ENCODE results near the gene CRBN. TPM values are rescaled to one million over a fixed set of nuclear protein-coding genes. Genes with fewer than 3 reads are reported as not detected.
A peak's percentile ranks its signal among the peaks of the same experiment; 100 is the strongest.

CRBN gene
- total and polyA plus RNA-seq, 8 donors, result 16.4 to 864 (median 62.6) TPM

- Histone ChIP-seq H3K27me3 (no peaks in the 10 kb centered on the region), H3K9me3 (no peaks in the 10 kb centered on the region), H3K4me3 (no peak overlapping the region), H3K27ac (no peak overlapping the region), H3K36me3 (no peaks in the 10 kb centered on the region), H3K4me1 (no peaks in the 10 kb centered on the region)
- DNase-seq, result peak; percentile 41 to 89
- intact Hi-C loops (cut with DNase I; ENCODE audit: low total_unique reads), result loop anchor here (5.0 kb wide), 1 partner anchor 1092 kb away; no protein-coding TSS in a partner anchor
- WGBS, 5 donors, result 20 to 29% (median 22%) methylated on average over 7 of the region's 7 CpGs
- TF ChIP-seq POLR2AphosphoS5 (IDR thresholded peaks at IDR 0.05) (no peak), CTCF (IDR thresholded peaks at IDR 0.05) (peak in 5 of 7 experiments; percentile 39 to 78 (median 64)), POLR2A (IDR thresholded peaks at IDR 0.05) (no peak), EP300 (IDR thresholded peaks at IDR 0.05) (no peak)
These were observed 21.2 kb upstream of the CRBN start for GRCh38 chr3:3200632-3201212.

- DNase-seq, result no peak
- intact Hi-C loops (cut with DNase I; ENCODE audit: low total_unique reads), result no loop called here
- H3K4me3 ChIP-seq, result no peak overlapping the region
- no peaks in the 10 kb centered on the region for H3K27me3 ChIP-seq
- TF ChIP-seq EP300 (IDR thresholded peaks at IDR 0.05), result no peak
- TF ChIP-seq POLR2AphosphoS5 (IDR thresholded peaks at IDR 0.05), result no peak
- no peak for TF ChIP-seq POLR2A (IDR thresholded peaks at IDR 0.05)
- no peaks in the 10 kb centered on the region for H3K4me1 ChIP-seq
- H3K27ac ChIP-seq, result no peak overlapping the region
- no peaks in the 10 kb centered on the region for H3K9me3 ChIP-seq
- 37 to 44% (median 44%) methylated on average over 2 of the region's 2 CpGs for WGBS, 5 donors
- H3K36me3 ChIP-seq, result no peaks in the 10 kb centered on the region
These were observed 19.8 kb upstream of the CRBN start for GRCh38 chr3:3199306-3199705.

DNA sequence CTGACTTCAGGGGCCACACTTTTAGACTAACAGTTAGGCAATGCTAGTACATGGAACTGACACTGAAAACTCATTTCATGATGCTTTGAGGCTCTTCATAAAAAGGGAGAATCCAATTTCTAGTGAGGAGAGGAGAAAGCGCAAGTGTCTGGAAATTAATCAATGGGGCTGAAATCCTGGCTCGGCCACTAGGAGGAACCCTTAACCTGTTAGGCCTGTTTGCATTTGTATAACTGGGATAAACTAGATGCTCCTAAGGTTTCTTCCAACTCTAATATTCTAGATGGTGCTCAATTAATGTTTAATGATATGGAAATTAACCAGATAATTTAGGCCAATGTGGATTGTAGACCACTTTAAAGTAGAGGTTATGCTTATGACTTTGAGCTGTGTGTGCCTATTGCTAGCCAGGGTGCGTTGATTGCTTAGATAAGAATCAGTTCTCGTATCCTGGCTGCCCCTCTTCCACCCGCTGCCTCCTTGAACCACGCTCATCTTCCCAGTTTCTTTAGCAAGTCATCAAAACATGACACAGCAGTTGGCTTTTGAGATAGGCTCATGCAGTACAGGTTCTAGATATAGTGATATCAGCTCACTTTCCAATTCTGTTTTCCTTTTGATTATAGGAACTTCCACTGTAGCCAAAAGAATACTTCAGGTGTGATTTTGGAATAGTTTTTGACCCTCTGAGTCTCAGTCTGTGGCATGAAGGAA, 16.8 kb upstream of the CRBN start:
- Histone ChIP-seq H3K9me3 (no peaks in the 10 kb centered on the region), H3K27ac (no peak overlapping the region), H3K36me3 (no peaks in the 10 kb centered on the region), H3K4me3 (no peak overlapping the region), H3K27me3 (no peaks in the 10 kb centered on the region), H3K4me1 (peaks cover 4 to 12% (median 7%) of the 10 kb centered on the region in 4 donors)
- 40 to 53% (median 47%) methylated on average over 6 of the region's 6 CpGs for WGBS, 5 donors
- TF ChIP-seq POLR2A (IDR thresholded peaks at IDR 0.05) (no peak), POLR2AphosphoS5 (IDR thresholded peaks at IDR 0.05) (no peak), CTCF (IDR thresholded peaks at IDR 0.05) (peak in 3 of 7 experiments; percentile 12 to 36 (median 22)), EP300 (IDR thresholded peaks at IDR 0.05) (no peak)
- intact Hi-C loops (cut with DNase I; ENCODE audit: low total_unique reads), result no loop called here
- peak in 1 of 2 donors; percentile 49 for DNase-seq

DNA sequence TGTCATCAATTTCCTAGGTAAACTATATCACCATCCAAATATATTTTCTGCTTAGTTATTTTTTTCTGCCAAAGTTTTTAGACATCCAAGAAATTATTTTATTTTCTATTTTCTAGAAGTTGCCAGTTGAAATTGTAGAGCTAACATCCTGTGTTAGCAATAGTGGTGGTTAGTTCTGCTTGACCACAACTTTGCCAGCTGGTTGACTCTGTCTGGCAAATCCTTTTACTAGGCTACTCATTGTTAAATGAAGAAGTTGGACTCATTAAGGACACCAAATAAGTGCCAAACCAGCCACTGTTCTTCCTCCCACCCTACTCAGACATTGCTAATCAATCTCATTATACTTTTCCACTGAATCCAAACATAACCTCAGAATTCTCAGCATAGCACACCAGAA, 15.4 kb upstream of the CRBN start:
- intact Hi-C loops (cut with DNase I; ENCODE audit: low total_unique reads), result no loop called here
- H3K4me3 ChIP-seq, result no peak overlapping the region
- peaks cover 4 to 12% (median 7%) of the 10 kb centered on the region in 4 donors for H3K4me1 ChIP-seq
- no peak for DNase-seq
- no peaks in the 10 kb centered on the region for H3K9me3 ChIP-seq
- no peaks in the 10 kb centered on the region for H3K36me3 ChIP-seq
- no peaks in the 10 kb centered on the region for H3K27me3 ChIP-seq
- no peak overlapping the region for H3K27ac ChIP-seq
- TF ChIP-seq CTCF (IDR thresholded peaks at IDR 0.05) (no peak), EP300 (IDR thresholded peaks at IDR 0.05) (no peak), POLR2AphosphoS5 (IDR thresholded peaks at IDR 0.05) (no peak), POLR2A (IDR thresholded peaks at IDR 0.05) (no peak)

GRCh38 chr3:3192286-3192675, 12.8 kb upstream of the CRBN start:
- Histone ChIP-seq H3K9me3 (no peaks in the 10 kb centered on the region), H3K27ac (no peak overlapping the region), H3K4me3 (no peak overlapping the region), H3K4me1 (peaks cover 4 to 12% (median 7%) of the 10 kb centered on the region in 4 donors), H3K36me3 (no peaks in the 10 kb centered on the region), H3K27me3 (no peaks in the 10 kb centered on the region)
- no peak for TF ChIP-seq CTCF (IDR thresholded peaks at IDR 0.05)
- no peak for TF ChIP-seq EP300 (IDR thresholded peaks at IDR 0.05)
- TF ChIP-seq POLR2A (IDR thresholded peaks at IDR 0.05), result no peak
- TF ChIP-seq POLR2AphosphoS5 (IDR thresholded peaks at IDR 0.05), result no peak
- intact Hi-C loops (cut with DNase I; ENCODE audit: low total_unique reads), result no loop called here
- DNase-seq, result no peak
- 10 to 24% (median 17%) methylated on average over 2 of the region's 2 CpGs for WGBS, 5 donors
